ENCODE results near the gene TSR2.
A peak's percentile ranks its signal among the peaks of the same experiment; 100 is the strongest.

Gene TSR2

GRCh38 chrX:54439960-54440871, at the start of gene TSR2:
TSR2 (plus strand) TSS chrX:54440404; CDS start chrX:54440422, 18 bp downstream.
- DNase-seq (ENCODE audit: low read depth in 2 of 2), result peak; percentile 44 to 60

- DNase-seq (ENCODE audit: low read depth in 2 of 2), result no peak
These were observed 43.1 kb upstream of the TSR2 start for GRCh38 chrX:54397113-54397512.

GRCh38 chrX:54407266-54407665, 32.9 kb upstream of the TSR2 start:
- no peak for DNase-seq (ENCODE audit: low read depth in 2 of 2)

DNA sequence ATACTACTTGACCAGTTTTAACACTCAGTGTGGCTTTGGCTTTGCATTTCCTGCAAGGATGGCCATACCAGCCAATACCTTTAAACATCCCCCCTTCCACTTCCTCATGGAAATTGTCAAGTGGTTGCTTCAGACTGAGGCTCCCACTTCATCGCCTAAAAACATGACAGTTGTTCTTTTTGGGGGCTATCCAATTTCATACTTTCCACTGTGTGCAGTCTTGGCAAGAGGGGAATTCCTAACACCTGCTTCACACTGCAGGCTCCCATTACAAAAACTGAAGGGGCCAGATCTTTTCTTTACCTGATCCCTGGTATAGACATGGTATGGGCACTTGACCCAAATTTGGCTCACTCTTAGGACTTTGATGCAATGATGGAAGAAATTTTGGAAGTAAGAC, 28.5 kb upstream of the TSR2 start:
- no peak for DNase-seq (ENCODE audit: low read depth in 2 of 2)

GRCh38 chrX:54413753-54414152, 26.5 kb upstream of the TSR2 start:
- DNase-seq (ENCODE audit: low read depth in 2 of 2), result no peak

DNA sequence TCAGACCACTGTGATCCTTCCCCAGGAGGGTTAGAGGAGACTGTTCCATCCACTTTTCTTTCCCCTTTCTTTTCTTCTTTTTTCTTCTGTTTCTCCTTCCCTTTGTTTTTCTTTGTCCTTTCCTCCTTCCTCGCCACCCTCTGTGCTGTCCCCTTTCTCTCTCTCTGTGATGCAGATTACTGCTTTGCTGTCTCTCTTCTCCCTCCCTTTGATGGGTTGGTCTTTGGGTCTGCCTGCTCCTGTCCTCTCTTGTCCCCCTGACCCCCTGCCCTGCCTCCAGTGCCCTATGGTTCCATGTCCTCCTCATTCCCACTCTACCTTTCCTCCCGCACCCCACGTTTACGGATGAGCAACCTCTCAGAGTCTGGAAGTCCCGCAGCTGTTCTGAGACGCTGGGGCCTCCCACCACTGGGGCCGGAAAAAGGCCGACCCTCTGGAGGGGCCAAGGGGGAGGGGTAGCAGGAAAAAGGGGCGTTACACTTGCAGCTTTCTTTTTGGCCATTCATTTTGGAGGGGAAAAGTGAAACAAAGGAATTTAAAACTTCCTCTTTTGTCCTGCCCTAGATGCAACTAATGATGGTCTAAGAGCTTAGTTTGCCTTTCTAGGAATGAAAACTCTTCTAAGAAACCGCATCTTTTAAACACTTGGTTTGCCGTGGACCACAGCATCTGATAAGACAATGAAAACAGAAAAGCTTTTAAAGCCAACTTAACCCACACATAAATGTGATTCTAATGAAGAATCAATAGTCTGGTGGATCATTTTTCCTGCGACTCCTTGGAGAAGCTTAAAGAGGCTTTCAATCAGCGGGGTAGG, 24.5 kb upstream of the TSR2 start:
- no peak for DNase-seq (ENCODE audit: low read depth in 2 of 2)

GRCh38 chrX:54416965-54417364, 23.2 kb upstream of the TSR2 start:
- DNase-seq (ENCODE audit: low read depth in 2 of 2), result no peak

DNA sequence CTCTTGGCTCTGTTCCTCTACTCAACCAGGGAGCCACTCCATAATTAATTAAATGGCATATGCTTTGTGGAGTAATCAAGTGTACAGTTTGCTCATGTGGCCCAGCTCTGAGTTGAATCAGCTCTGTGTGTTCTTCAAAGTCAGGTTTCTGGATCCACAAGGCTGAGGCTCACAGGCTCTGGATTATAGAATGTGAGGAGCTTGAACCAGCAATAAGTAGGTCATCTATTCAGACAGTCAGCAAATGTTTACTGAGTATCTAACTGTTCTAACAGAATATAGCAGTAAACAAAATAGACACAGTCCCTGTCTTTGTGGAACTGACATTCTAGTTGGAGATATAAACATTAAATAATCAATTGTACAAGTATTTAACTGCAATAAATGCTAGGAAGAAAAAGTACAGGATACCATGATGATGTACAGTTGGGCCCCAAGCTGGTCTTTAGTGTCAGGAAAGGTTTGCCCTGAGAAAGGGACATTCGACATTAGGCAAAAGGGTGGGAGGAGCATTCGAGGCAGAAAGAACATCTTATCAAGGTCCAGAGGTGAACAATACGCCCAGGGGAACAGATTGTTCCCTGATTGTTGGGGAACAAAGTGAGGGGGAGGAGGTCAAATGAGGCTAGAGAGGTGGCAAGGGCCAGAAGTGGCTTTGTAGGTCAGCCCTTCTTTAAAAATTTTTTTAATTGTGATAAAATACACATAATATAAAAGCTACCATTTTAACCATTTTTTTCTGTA, 20.5 kb upstream of the TSR2 start:
- DNase-seq (ENCODE audit: low read depth in 2 of 2), result no peak

GRCh38 chrX:54422168-54422567, 18.0 kb upstream of the TSR2 start:
- no peak for DNase-seq (ENCODE audit: low read depth in 2 of 2)

GRCh38 chrX:54423161-54423888, 16.9 kb upstream of the TSR2 start:
- no peak for DNase-seq (ENCODE audit: low read depth in 2 of 2)

DNA sequence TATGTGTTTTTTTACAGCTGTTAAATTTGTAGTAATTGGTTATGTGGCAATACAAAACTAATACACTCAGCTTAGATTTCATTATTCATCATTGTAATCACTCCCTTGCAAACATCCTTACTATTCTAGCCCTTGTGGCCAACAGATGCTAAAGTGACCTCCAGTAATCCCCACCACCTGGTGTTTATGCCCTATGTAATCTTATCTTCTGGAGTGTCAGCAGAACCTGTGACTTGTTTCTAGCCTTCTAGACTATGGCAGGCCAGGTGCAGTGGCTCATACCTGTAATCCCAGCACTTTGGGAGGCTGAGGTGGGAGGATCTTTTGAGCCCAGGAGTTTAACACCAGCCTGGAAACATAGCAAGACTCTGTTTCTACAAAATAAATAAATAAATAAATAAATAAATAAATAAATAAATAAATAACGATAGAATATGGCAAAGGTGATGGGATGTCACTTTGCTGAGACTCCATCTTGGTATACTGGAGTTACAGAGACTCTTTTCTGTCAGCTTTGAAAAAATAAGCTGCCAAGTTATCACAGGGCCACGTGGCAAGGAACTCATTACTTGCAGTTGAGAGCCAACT, 12.3 kb upstream of the TSR2 start:
- no peak for DNase-seq (ENCODE audit: low read depth in 2 of 2)

DNA sequence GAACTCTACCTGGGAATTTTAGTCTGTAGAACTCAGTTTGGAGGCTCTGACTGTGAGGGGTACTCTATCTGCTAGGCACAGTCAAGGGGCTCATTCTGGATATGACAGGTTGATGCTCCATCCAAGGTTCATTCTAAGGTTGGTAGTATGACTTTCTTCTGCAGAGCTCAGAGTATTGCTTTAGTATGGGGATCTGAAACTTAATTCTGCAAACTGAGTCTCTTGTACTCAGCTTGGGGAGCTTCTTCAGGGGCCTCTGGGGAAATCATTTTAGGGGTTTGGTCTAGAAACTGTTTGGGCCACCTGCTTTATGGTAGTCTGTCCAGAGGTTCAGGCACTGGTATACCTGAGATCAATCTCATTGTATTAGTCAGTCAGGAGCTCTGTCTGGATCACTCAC, 9.7 kb upstream of the TSR2 start:
- no peak for DNase-seq (ENCODE audit: low read depth in 2 of 2)

DNA sequence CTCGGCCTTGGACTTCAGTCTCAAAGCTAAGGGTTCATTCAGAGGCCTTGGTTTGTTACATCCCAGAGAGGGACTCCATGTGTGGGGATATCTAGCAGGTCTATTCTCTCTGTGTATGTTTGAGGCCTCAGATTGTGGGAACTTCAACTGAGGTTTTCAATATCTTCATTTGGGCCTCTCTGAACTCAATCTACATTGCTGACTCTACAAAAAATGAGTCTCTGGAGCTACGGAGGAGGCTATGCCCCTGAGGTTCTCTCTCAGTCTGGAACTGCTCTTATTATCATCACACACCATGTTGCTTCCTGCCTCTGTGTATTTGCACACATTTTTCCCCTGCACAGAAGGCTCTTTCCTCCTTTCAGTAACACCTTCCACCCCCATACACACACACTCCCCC, 5.1 kb upstream of the TSR2 start:
- DNase-seq (ENCODE audit: low read depth in 2 of 2), result no peak

DNA sequence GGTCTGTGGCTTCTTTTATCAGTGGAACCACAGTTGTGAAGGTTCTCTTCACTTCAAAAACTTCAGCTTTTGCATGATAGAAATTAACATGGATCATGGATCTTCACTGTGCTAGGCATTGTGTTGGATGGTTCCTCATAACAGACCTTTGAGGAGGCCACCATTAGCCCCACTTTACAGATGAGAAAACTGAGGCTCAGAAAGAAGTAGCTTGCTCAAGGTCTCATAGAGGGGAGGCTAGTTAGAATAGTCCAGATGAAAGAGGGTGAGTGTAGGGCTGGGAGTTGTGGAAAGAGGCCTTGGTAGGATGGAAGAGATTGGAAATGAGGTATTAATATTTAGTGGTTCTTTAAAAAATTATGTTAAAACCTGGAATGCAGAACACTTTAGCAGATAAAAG, 2.6 kb downstream of the TSR2 start:
- no peak for DNase-seq (ENCODE audit: low read depth in 2 of 2)

DNA sequence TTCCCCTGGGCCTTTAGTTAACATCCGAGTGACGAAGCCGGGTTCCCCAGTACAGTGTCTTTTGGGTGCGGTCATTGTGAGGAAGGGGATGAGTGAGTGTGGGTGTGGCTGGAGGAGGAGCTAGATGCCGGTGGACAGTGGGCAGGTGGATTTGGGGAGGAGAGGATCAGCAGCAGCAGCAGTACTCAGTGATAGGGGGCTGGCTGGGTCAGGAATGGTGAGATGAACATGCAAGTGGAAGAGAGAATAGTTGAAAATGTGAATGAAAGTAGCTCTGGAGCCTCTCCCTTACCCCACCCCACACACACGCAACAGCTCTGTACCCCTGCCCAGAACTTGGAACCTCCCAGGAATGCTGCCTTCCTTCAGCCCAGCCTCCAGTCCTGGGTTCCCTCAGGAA, 4.5 kb downstream of the TSR2 start:
- DNase-seq (ENCODE audit: low read depth in 2 of 2), result no peak

GRCh38 chrX:54446084-54446483, 5.9 kb downstream of the TSR2 start:
- DNase-seq (ENCODE audit: low read depth in 2 of 2), result no peak

DNA sequence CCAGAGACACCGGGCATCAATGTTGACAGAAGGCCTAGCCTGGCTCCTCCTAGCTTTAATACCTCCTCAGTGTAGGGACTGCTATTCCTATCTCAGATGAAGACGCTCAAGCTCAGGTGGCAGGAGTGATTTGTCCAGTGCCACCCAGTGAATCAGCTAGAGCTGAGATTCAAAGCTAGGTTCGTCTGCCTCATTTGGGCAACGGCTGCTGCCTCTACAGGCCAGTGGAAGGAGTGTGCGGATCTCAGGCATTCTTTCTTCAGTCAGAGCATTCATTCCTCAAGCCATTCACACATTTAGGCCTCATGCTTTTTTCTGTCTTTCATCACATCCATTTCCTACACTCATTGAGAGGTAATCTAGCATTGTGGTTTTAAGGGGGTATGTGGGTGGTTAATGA, 7.3 kb downstream of the TSR2 start:
- no peak for DNase-seq (ENCODE audit: low read depth in 2 of 2)

GRCh38 chrX:54449929-54450328, 9.7 kb downstream of the TSR2 start:
- DNase-seq (ENCODE audit: low read depth in 2 of 2), result no peak

GRCh38 chrX:54452920-54453319, 12.7 kb downstream of the TSR2 start:
- DNase-seq (ENCODE audit: low read depth in 2 of 2), result no peak

DNA sequence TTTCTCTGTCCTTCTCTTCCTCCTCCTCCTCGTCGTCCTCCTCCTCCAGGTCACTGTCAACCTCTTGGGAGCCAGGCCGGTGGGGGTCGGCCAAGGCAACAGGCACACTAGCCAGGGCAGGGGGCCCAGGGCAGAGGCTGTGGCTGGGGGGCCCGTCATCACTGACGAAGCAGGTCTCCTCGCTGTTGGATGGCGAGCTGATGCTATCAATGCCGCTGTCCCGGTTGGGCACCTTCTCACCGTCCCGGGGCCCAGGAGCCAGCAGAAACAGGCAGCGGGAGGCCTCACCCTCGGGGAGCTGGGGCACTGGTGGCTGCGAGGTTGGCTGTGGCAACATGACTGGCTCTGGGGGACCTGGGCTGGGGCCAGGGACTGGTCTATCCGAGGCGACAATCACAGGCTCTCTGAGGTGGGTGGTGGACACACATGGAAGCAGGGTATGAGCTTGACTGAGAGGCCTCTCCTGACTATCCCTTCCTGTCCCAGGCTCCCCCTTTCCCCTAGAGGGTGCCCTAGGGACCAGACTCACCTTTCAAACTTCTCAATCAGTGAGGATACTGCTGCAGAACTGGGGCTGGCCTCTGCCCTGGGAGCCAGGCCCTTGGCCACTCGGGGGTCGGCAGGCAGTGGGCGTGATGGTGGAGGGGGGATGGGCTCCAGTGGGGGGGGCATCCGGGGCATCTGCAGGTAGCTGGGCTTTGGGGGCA, 30.0 kb downstream of the TSR2 start:
- no peak for DNase-seq (ENCODE audit: low read depth in 2 of 2)

All from activated CD8-positive, alpha-beta memory T cell treated with anti-CD3 and anti-CD28 coated beads for 4 hours (primary cell).